NOMO-1 treated with dmso at 0.1 percent for 144 hours (cell line): ENCODE results near the gene MTO1.
"Not testable (repeated sequence)": the region's sequence is repeated elsewhere in the genome, so short reads cannot be mapped to it uniquely, and the experiment has no call there.

Source experiments
- DNase-seq: peaks from one replicate; lab custom pipeline; 2025; ENCODE audit not compliant: unreplicated experiment; lab: John Stamatoyannopoulos, UW

Gene MTO1

GRCh38 chr6:73461537-73462350 lies at the start of gene MTO1:
MTO1 (plus strand) TSS chr6:73461737; CDS start chr6:73461855, 118 bp downstream.
- peak; percentile 90 for DNase-seq

- DNase-seq, result no peak
Observed at GRCh38 chr6:73413102-73413501, 48.4 kb upstream of the MTO1 start.

- no peak for DNase-seq
Observed at GRCh38 chr6:73418081-73418741, 43.3 kb upstream of the MTO1 start.

- no peak for DNase-seq
Observed at GRCh38 chr6:73421534-73421933, 40.0 kb upstream of the MTO1 start.

- DNase-seq, result no peak
Observed at GRCh38 chr6:73435236-73435635, 26.3 kb upstream of the MTO1 start.

GRCh38 chr6:73443555-73443954 lies 18.0 kb upstream of the MTO1 start:
- no peak for DNase-seq

- peak; percentile 42 for DNase-seq
Observed at GRCh38 chr6:73451223-73452106, 10.1 kb upstream of the MTO1 start.

- DNase-seq, result peak; percentile 81
Observed at GRCh38 chr6:73452107-73452461, 9.5 kb upstream of the MTO1 start, which contains the start of gene CGAS. CGAS (minus strand) TSS chr6:73452297; CDS start chr6:73452181, 116 bp downstream.

- DNase-seq, result peak; percentile 84
Observed at GRCh38 chr6:73455865-73456629, 5.5 kb upstream of the MTO1 start.

- not testable (repeated sequence) for DNase-seq
Observed at GRCh38 chr6:73459474-73459873, 2.1 kb upstream of the MTO1 start.

GRCh38 chr6:73460056-73460455 lies 1.5 kb upstream of the MTO1 start:
- DNase-seq, result no peak

GRCh38 chr6:73471686-73472290 lies 10.3 kb downstream of the MTO1 start:
- DNase-seq, result peak; percentile 30

- DNase-seq, result no peak
Observed at GRCh38 chr6:73476723-73477122, 15.2 kb downstream of the MTO1 start.

- DNase-seq, result no peak
Observed at GRCh38 chr6:73477407-73477806, 15.9 kb downstream of the MTO1 start.

GRCh38 chr6:73481969-73482368 lies 20.4 kb downstream of the MTO1 start:
- no peak for DNase-seq

GRCh38 chr6:73484438-73484837 lies 22.9 kb downstream of the MTO1 start:
- DNase-seq, result no peak

GRCh38 chr6:73487473-73487872 lies 25.9 kb downstream of the MTO1 start:
- no peak for DNase-seq

- no peak for DNase-seq
Observed at GRCh38 chr6:73491377-73491776, 29.8 kb downstream of the MTO1 start.

GRCh38 chr6:73497915-73498314 lies 36.4 kb downstream of the MTO1 start:
- no peak for DNase-seq
